K562 (cell line): ENCODE results near the gene LRP1-AS. TPM values are rescaled to one million over a fixed set of nuclear protein-coding genes. Genes with fewer than 3 reads are reported as not detected.
A peak's percentile ranks its signal among the peaks of the same experiment; 100 is the strongest.

Experiments
- ARHGAP35 ChIP-seq: fragments of 450-650 bp; IDR thresholded peaks from 2 replicates; pipeline ENCODE4 v1.6.1; 2018; ENCODE audit not compliant: partially characterized antibody
- CBFA2T3 ChIP-seq: fragments of 450-650 bp; IDR thresholded peaks from 2 replicates; pipeline ENCODE4 v1.6.1; 2017
- CTCFL ChIP-seq: IDR thresholded peaks from 2 replicates; pipeline ENCODE4 v1.6.1; 2011; ENCODE audit warnings: borderline replicate concordance, low read depth, mild to moderate bottlenecking, moderate library complexity, low read length; ENCODE audit not compliant: insufficient read depth, poor library complexity, severe bottlenecking
- ETV5 ChIP-seq: sonication (generic); formaldehyde crosslinking; IDR thresholded peaks from 2 replicates; pipeline ENCODE4 v1.4.0; 2020; ENCODE audit warnings: low read depth, mild to moderate bottlenecking, missing genetic modification reagents
- GTF2F1 ChIP-seq: IDR thresholded peaks from 2 replicates; pipeline ENCODE4 v1.6.1; 2011; ENCODE audit warnings: low read depth, low read length, improper control_type of control experiment
- HBP1 ChIP-seq: fragments of 450-650 bp; formaldehyde crosslinking; IDR thresholded peaks from 2 replicates; pipeline ENCODE4 v1.4.0; 2022; ENCODE audit warnings: missing genetic modification characterization
- MEF2D ChIP-seq: conservative IDR thresholded peaks from 2 replicates; pipeline ENCODE4 v1.6.1; 2016; ENCODE audit warnings: low read depth, missing genetic modification characterization, missing compliant biosample characterization
- MTA3 ChIP-seq: fragments of 450-650 bp; formaldehyde crosslinking; IDR thresholded peaks from 2 replicates; pipeline ENCODE4 v1.6.1; 2017; ENCODE audit warnings: mild to moderate bottlenecking, borderline replicate concordance
- MYNN ChIP-seq, 2 experiments: sonication (generic); formaldehyde crosslinking in 1 of 2; IDR thresholded peaks; 2 replicates each; pipeline versions ENCODE4 v1.5.0 to v1.6.1; 2016 to 2020; ENCODE audit warnings: antibody characterized with exemption in 1 of 2, missing genetic modification reagents in 1 of 2
- NFIC ChIP-seq: fragments of 450-650 bp; IDR thresholded peaks from 2 replicates; pipeline ENCODE4 v1.6.1; 2017; ENCODE audit warnings: mild to moderate bottlenecking, inconsistent platforms
- PKNOX1 ChIP-seq: fragments of 450-650 bp; IDR thresholded peaks from 2 replicates; pipeline ENCODE4 v1.6.1; 2016
- TEAD2 ChIP-seq: fragments of 450-650 bp; IDR thresholded peaks from 2 replicates; pipeline ENCODE4 v1.6.1; 2016; ENCODE audit warnings: missing genetic modification characterization, control low read depth, missing compliant biosample characterization
- VEZF1 ChIP-seq: fragments of 200-800 bp; sonication (Bioruptor generic); IDR thresholded peaks from 2 replicates; pipeline ENCODE4 v1.6.1; 2017; ENCODE audit warnings: missing genetic modification characterization, missing compliant biosample characterization
- YBX1 ChIP-seq: fragments of 450-650 bp; IDR thresholded peaks from 2 replicates; pipeline ENCODE4 v1.7.1; 2016; ENCODE audit warnings: mild to moderate bottlenecking
- YY1 ChIP-seq, 3 experiments: IDR thresholded peaks; 2 replicates each; pipeline ENCODE4 v1.6.1; 2011; ENCODE audit warnings: low read length in 2 of 3, mild to moderate bottlenecking in 2 of 3, moderate library complexity in 2 of 3, borderline replicate concordance in 1 of 3, control low read depth in 1 of 3, low read depth in 1 of 3; ENCODE audit not compliant: insufficient read depth in 3 of 3, insufficient replicate concordance in 2 of 3, control insufficient read depth in 1 of 3, insufficient read length in 1 of 3; ENCODE audit errors: extremely low read depth in 1 of 3
- ZBTB26 ChIP-seq: fragments of 450-650 bp; formaldehyde crosslinking; IDR thresholded peaks from 2 replicates; pipeline ENCODE4 v1.4.0; 2022; ENCODE audit warnings: missing genetic modification characterization
- ZNF12 ChIP-seq: sonication (generic); formaldehyde crosslinking; IDR thresholded peaks from 2 replicates; pipeline ENCODE4 v1.4.0; 2020; ENCODE audit warnings: mild to moderate bottlenecking, missing genetic modification reagents
- ZNF224 ChIP-seq: sonication (generic); formaldehyde crosslinking; IDR thresholded peaks from 2 replicates; pipeline ENCODE4 v1.8.0; 2022; ENCODE audit warnings: mild to moderate bottlenecking, missing genetic modification reagents
- ZNF444 ChIP-seq: fragments of 250-450 bp; sonication (Bioruptor Pico); IDR thresholded peaks from 2 replicates; pipeline ENCODE4 v1.4.0; 2020; ENCODE audit warnings: mild to moderate bottlenecking, moderate library complexity
- ZNF785 ChIP-seq: fragments of 250-450 bp; sonication (Bioruptor Pico); IDR thresholded peaks from 2 replicates; pipeline ENCODE4 v1.4.0; 2020; ENCODE audit warnings: mild to moderate bottlenecking
- polyA plus RNA-seq, 8 experiments: library from polyadenylated mRNA; depleted of rRNA in 4 of 8; stranded (reverse) in 5 of 8; unstranded in 3 of 8; fragments of >200 nt; fragmentation: Nextera tagmentation in 2 of 8; fragmentation: Illumina TruSeq in 1 of 8; extraction: Ambion mirVana in 2 of 8; extraction: Trizol in 1 of 8; gene quantifications; 2 replicates each; pipeline versions ENCODE4 v1.2.1 to v1.2.3, GENCODE V29; 2011 to 2014; ENCODE audit warnings: inconsistent platforms in 1 of 8, missing spikeins in 1 of 8
- total RNA-seq, 7 experiments: library from RNA; depleted of rRNA in 6 of 7; stranded (reverse); fragments of >200 nt in 6 of 7; fragmentation: Illumina TruSeq in 2 of 7; extraction: Trizol in 2 of 7; gene quantifications; 2 replicates each; pipeline versions ENCODE4 v1.2.1 to v1.2.3, GENCODE V29; 2011 to 2021; ENCODE audit warnings: low replicate concordance in 1 of 7

The LRP1-AS gene
- total and polyA plus RNA-seq, 9 of the 15 experiments (the other 6 are each of a cell fraction or from before 2014, with no cell fraction given), result not detected

- no peak for TF ChIP-seq PKNOX1
- TF ChIP-seq ARHGAP35, result peak; percentile 4
- peak; percentile 83 for TF ChIP-seq ZBTB26 (CRISPR knock-in tag)
- no peak for TF ChIP-seq ZNF444 (CRISPR knock-in tag)
- 0 out of 2 replicates have a peak, but pooled peaks have one; percentile 47 for TF ChIP-seq ZNF224 (CRISPR knock-in tag)
- peak; percentile 84 for TF ChIP-seq HBP1
- 0 out of 2 replicates have a peak, but pooled peaks have one; percentile 22 for TF ChIP-seq MEF2D (tag)
- TF ChIP-seq GTF2F1, result no peak
- no peak for TF ChIP-seq YBX1
- peak; percentile 42 for TF ChIP-seq CBFA2T3
- no peak for TF ChIP-seq CTCFL
- TF ChIP-seq ZNF785, result no peak
- no peak for TF ChIP-seq TEAD2
- TF ChIP-seq VEZF1 (CRISPR knock-in tag), result peak; percentile 53; the same call in 1 of the 2 replicates
- TF ChIP-seq ZNF12 (CRISPR knock-in tag), result no peak
- TF ChIP-seq ETV5 (CRISPR knock-in tag), result no peak
- peak; percentile 16; the same call in 1 of the 2 replicates for TF ChIP-seq NFIC
- TF ChIP-seq YY1 (IDR thresholded peaks at IDR 0.05; ENCODE audit: borderline replicate concordance in 1 of 3, control insufficient read depth in 1 of 3, extremely low read depth in 1 of 3, insufficient read depth in 3 of 3, insufficient read length in 1 of 3, insufficient replicate concordance in 2 of 3, low read depth in 1 of 3, low read length in 2 of 3), result peak in 1 of 3 experiments; percentile 39
- no peak; the same call in 1 of the 2 replicates for TF ChIP-seq MTA3
- TF ChIP-seq MYNN (IDR thresholded peaks at IDR 0.05), result 0 out of 2 replicates have a peak, but pooled peaks have one; percentile 53
- TF ChIP-seq MYNN (CRISPR knock-in tag; IDR thresholded peaks at IDR 0.05), result no peak
Measured at GRCh38 chr12:57111031-57111734, 36.2 kb downstream of the LRP1-AS start, which contains the start of gene STAT6 (continued).
